ENCODE results near the gene GABRD. TPM values are rescaled to one million over a fixed set of nuclear protein-coding genes. Genes with fewer than 3 reads are reported as not detected.

GABRD gene
- total RNA-seq, 4 donors from 2014 or later: 0.83 TPM; not detected in 3

DNA sequence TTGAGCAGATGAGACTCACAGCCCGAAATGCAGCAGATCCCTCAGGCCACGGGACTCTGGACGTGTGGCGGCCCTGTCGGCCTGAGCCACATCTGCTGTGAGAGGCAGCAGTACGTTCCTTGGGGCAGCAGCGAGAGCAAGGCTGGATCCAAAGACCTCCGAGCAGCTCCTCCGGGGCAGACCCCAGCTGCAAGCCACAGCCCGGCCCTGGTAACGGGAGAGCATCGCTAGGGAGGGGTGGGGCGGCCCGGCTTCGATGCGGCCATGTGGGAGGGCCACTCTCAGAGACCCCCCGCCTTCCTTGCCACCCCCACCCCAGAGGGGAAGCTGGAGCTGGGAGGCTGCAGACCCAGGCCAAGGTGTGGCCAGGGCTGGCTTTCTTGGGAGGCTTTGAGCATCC lies 48.8 kb downstream of the GABRD start:
- H3K27me3 ChIP-seq: no peaks in the 10 kb centered on the region

DNA sequence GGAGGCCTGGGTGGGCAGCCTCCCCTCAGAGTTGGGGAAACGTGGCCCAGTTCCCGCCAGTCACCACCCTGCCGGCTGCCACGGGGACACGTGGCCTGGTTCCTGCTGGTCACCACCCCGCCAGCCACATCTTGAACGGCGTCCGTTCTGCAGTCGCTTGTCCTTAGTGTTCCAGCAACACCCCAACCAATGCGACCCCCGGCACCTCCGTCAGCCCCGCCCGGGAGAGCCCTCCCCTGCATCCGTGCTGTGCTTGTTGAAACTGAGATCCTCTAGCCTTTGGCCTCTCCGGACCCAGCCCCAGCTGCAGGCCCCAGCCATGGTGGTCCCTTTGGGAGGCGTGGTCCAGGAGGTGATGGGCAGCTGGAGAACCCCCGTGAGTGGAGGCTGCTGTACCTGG lies 49.8 kb downstream of the GABRD start:
- no peak for DNase-seq
- Histone ChIP-seq H3K4me1 (peaks cover 0 to 2% of the 10 kb centered on the region in 2 donors), H3K27me3 (no peaks in the 10 kb centered on the region), H3K27ac (no peak overlapping the region), H3K36me3 (no peaks in the 10 kb centered on the region), H3K9me3 (no peaks in the 10 kb centered on the region), H3K4me3 (no peak overlapping the region)
- TF ChIP-seq, protein P1, sequence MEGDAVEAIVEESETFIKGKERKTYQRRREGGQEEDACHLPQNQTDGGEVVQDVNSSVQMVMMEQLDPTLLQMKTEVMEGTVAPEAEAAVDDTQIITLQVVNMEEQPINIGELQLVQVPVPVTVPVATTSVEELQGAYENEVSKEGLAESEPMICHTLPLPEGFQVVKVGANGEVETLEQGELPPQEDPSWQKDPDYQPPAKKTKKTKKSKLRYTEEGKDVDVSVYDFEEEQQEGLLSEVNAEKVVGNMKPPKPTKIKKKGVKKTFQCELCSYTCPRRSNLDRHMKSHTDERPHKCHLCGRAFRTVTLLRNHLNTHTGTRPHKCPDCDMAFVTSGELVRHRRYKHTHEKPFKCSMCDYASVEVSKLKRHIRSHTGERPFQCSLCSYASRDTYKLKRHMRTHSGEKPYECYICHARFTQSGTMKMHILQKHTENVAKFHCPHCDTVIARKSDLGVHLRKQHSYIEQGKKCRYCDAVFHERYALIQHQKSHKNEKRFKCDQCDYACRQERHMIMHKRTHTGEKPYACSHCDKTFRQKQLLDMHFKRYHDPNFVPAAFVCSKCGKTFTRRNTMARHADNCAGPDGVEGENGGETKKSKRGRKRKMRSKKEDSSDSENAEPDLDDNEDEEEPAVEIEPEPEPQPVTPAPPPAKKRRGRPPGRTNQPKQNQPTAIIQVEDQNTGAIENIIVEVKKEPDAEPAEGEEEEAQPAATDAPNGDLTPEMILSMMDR (IDR thresholded peaks at IDR 0.05): no peak
- no peak for TF ChIP-seq POLR2A (IDR thresholded peaks at IDR 0.05)
- intact Hi-C loops (cut with DNase I; ENCODE audit: low total_unique reads): no loop called here

More for the DNA sequence above, 48.8 kb downstream of the GABRD start:
- Histone ChIP-seq H3K9me3 (no peaks in the 10 kb centered on the region), H3K4me1 (no peaks in the 10 kb centered on the region), H3K4me3 (no peak overlapping the region), H3K36me3 (no peaks in the 10 kb centered on the region), H3K27ac (no peak overlapping the region)
- TF ChIP-seq, protein P1 (IDR thresholded peaks at IDR 0.05): no peak
- no peak for TF ChIP-seq POLR2A (IDR thresholded peaks at IDR 0.05)
- no peak for DNase-seq
- intact Hi-C loops (cut with DNase I; ENCODE audit: low total_unique reads): no loop called here

DNA sequence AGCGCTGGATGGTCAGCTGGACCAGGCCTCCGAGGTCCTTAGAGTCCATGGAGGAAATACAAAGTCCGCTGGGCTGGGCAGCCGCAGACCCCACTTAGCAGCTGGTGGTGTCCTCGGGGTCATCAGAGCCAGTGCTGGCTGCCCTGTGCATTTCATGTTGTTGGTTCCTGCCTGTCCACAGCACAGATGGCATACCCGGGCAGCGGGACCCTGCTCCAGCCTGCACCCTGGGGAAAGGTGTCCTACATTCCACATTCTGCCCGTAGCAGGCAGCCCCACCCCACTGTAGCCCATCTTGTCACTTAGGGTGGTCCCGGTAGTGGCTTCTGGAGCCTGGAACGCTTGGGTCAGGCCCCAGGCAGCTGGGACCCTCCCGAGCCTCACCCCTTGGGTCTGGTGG lies 50.9 kb downstream of the GABRD start:
- no peak overlapping the region for H3K27ac ChIP-seq
- DNase-seq: no peak
- H3K4me3 ChIP-seq: no peak overlapping the region
- H3K27me3 ChIP-seq: no peaks in the 10 kb centered on the region
- intact Hi-C loops (cut with DNase I; ENCODE audit: low total_unique reads): no loop called here
- H3K4me1 ChIP-seq: peaks cover 0 to 5% of the 10 kb centered on the region in 2 donors
- H3K36me3 ChIP-seq: no peaks in the 10 kb centered on the region
- TF ChIP-seq, protein P1 (IDR thresholded peaks at IDR 0.05): no peak
- no peak for TF ChIP-seq POLR2A (IDR thresholded peaks at IDR 0.05)
- no peaks in the 10 kb centered on the region for H3K9me3 ChIP-seq

GRCh38 chr1:2070800-2071530 lies 51.8 kb downstream of the GABRD start:
- Histone ChIP-seq H3K4me1 (peaks cover 0 to 5% of the 10 kb centered on the region in 2 donors), H3K4me3 (no peak overlapping the region), H3K27me3 (no peaks in the 10 kb centered on the region), H3K9me3 (no peaks in the 10 kb centered on the region), H3K27ac (no peak overlapping the region), H3K36me3 (no peaks in the 10 kb centered on the region)
- intact Hi-C loops (cut with DNase I; ENCODE audit: low total_unique reads): no loop called here
- no peak for TF ChIP-seq POLR2A (IDR thresholded peaks at IDR 0.05)
- TF ChIP-seq, protein P1 (IDR thresholded peaks at IDR 0.05): no peak
- no peak for DNase-seq

DNA sequence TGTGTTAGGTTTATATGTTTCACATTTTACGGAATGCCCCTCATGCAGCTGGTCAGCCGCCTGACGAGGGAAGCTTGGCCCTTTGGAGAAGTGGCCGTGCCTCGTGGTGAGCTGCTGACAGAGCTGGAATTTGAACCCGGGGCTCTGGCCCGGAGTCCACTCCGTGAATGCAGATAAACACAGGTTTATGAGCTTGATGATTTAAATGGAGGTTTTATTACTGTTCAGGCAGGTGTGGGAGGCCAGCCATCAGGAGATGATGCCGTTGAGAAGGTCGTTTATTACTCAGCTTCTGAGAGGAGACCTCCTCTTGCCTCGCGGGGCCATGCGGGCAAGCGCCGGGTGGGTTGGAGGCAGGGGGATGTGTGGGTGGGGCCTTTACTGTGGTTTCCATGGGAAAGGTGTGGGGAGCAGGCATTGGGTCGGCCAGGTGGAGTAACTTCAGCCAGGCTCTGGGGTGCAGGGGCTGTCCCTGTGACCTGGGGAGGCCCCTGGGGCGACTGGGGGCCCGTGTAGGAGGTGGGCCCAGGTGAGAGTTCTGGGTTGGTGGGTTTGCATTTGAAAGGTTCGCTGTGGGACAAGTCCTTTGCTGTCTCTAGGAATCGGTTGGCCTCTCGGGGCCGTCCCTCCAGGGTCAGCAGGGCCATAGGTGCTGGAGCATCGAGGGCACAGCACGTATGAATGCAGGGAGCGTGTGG lies 53.1 kb downstream of the GABRD start:
- DNase-seq: no peak
- Histone ChIP-seq H3K4me1 (peaks cover 0 to 5% of the 10 kb centered on the region in 2 donors), H3K27me3 (no peaks in the 10 kb centered on the region), H3K27ac (no peak overlapping the region), H3K36me3 (no peaks in the 10 kb centered on the region), H3K4me3 (no peak overlapping the region), H3K9me3 (no peaks in the 10 kb centered on the region)
- intact Hi-C loops (cut with DNase I; ENCODE audit: low total_unique reads): no loop called here
- no peak for TF ChIP-seq POLR2A (IDR thresholded peaks at IDR 0.05)
- TF ChIP-seq, protein P1 (IDR thresholded peaks at IDR 0.05): no peak
